ENCODE data around the gene SLC22A7.
"Not testable (repeated sequence)": the region's sequence is repeated elsewhere in the genome, so short reads cannot be mapped to it uniquely, and the experiment has no call there.

SLC22A7 gene

GRCh38 chr6:43328528-43328927 is 30.5 kb downstream of the SLC22A7 start:
- no peak overlapping the region for H3K9ac ChIP-seq (ENCODE audit: low read depth, low read length)

GRCh38 chr6:43331470-43331869 is 33.4 kb downstream of the SLC22A7 start:
- peaks cover 4% of the 10 kb centered on the region for H3K4me1 ChIP-seq (ENCODE audit: control insufficient read depth, insufficient read depth, low read length)
- no peak overlapping the region for H3K9ac ChIP-seq (ENCODE audit: low read depth, low read length)
- no peaks in the 10 kb centered on the region for H3K36me3 ChIP-seq (ENCODE audit: control insufficient read depth, insufficient read depth, low read length)
- H3K27me3 ChIP-seq (ENCODE audit: control insufficient read depth, insufficient read depth, low read length): no peaks in the 10 kb centered on the region
- H3K4me3 ChIP-seq (ENCODE audit: low read depth, low read length): no peak overlapping the region
- no peaks in the 10 kb centered on the region for H3K9me3 ChIP-seq (ENCODE audit: control insufficient read depth, insufficient read depth, low read length)
- H3K27ac ChIP-seq (ENCODE audit: low read depth, low read length): no peak overlapping the region

More at GRCh38 chr6:43328528-43328927, 30.5 kb downstream of the SLC22A7 start:
- Histone ChIP-seq H3K4me3 (ENCODE audit: low read depth, low read length) (no peak overlapping the region), H3K36me3 (ENCODE audit: control insufficient read depth, insufficient read depth, low read length) (no peaks in the 10 kb centered on the region), H3K4me1 (ENCODE audit: control insufficient read depth, insufficient read depth, low read length) (no peaks in the 10 kb centered on the region), H3K27me3 (ENCODE audit: control insufficient read depth, insufficient read depth, low read length) (no peaks in the 10 kb centered on the region), H3K9me3 (ENCODE audit: control insufficient read depth, insufficient read depth, low read length) (no peaks in the 10 kb centered on the region), H3K27ac (ENCODE audit: low read depth, low read length) (no peak overlapping the region)

DNA sequence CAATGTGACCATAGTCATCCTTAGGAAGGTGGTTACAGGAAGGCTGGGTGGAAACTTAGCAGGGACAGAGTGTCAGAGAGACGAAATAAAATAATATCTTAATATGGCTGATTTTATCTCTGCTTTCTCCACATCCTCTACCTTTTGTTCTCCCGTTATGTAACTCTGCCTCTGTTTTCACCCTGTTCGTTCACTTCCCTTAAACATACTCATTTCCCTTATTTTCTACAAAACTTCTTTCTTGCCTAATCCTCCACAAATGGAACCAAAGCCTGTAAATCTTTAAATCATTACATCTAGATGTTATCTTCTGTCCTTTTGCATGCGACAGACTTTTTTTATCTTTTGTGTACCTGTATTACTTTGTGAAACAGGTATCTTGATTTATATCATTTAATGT is 33.8 kb downstream of the SLC22A7 start:
- Histone ChIP-seq H3K36me3 (ENCODE audit: control insufficient read depth, insufficient read depth, low read length) (no peaks in the 10 kb centered on the region), H3K4me3 (ENCODE audit: low read depth, low read length) (no peak overlapping the region), H3K4me1 (ENCODE audit: control insufficient read depth, insufficient read depth, low read length) (peaks cover 6% of the 10 kb centered on the region), H3K27me3 (ENCODE audit: control insufficient read depth, insufficient read depth, low read length) (no peaks in the 10 kb centered on the region), H3K9me3 (ENCODE audit: control insufficient read depth, insufficient read depth, low read length) (no peaks in the 10 kb centered on the region), H3K9ac (ENCODE audit: low read depth, low read length) (no peak overlapping the region), H3K27ac (ENCODE audit: low read depth, low read length) (no peak overlapping the region)

GRCh38 chr6:43334466-43335095 is 36.5 kb downstream of the SLC22A7 start:
- Histone ChIP-seq H3K9ac (ENCODE audit: low read depth, low read length) (no peak overlapping the region), H3K27me3 (ENCODE audit: control insufficient read depth, insufficient read depth, low read length) (no peaks in the 10 kb centered on the region), H3K4me3 (ENCODE audit: low read depth, low read length) (no peak overlapping the region), H3K36me3 (ENCODE audit: control insufficient read depth, insufficient read depth, low read length) (peaks cover 18% of the 10 kb centered on the region), H3K9me3 (ENCODE audit: control insufficient read depth, insufficient read depth, low read length) (no peaks in the 10 kb centered on the region), H3K27ac (ENCODE audit: low read depth, low read length) (no peak overlapping the region), H3K4me1 (ENCODE audit: control insufficient read depth, insufficient read depth, low read length) (peaks cover 6% of the 10 kb centered on the region)

DNA sequence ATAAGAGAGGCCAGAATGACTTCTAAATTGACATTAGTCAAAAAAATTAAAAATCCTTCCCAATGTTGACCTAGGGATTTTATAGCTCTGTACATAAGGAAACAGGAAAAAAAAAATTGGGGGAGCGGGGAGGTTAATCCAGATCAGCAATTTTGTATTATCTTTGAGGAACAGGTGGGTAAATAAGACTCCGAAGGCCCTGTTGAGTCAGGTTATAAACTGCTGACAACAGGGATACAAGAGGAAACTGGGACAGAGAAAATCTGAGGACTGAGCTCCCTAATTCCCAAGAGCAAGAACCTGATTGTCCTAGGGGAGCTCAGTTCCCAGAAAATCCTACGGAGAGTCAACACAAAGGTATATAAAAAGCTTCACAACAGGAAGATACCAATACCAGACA is 37.4 kb downstream of the SLC22A7 start:
- H3K27me3 ChIP-seq (ENCODE audit: control insufficient read depth, insufficient read depth, low read length): no peaks in the 10 kb centered on the region
- no peaks in the 10 kb centered on the region for H3K9me3 ChIP-seq (ENCODE audit: control insufficient read depth, insufficient read depth, low read length)
- no peak overlapping the region for H3K9ac ChIP-seq (ENCODE audit: low read depth, low read length)
- H3K4me1 ChIP-seq (ENCODE audit: control insufficient read depth, insufficient read depth, low read length): peaks cover 6% of the 10 kb centered on the region
- H3K4me3 ChIP-seq (ENCODE audit: low read depth, low read length): no peak overlapping the region
- peaks cover 27% of the 10 kb centered on the region for H3K36me3 ChIP-seq (ENCODE audit: control insufficient read depth, insufficient read depth, low read length)
- H3K27ac ChIP-seq (ENCODE audit: low read depth, low read length): peak overlapping the region; percentile 33

GRCh38 chr6:43336382-43336781 is 38.3 kb downstream of the SLC22A7 start:
- no peak overlapping the region for H3K4me3 ChIP-seq (ENCODE audit: low read depth, low read length)
- no peak overlapping the region for H3K27ac ChIP-seq (ENCODE audit: low read depth, low read length)
- H3K9me3 ChIP-seq (ENCODE audit: control insufficient read depth, insufficient read depth, low read length): no peaks in the 10 kb centered on the region
- H3K4me1 ChIP-seq (ENCODE audit: control insufficient read depth, insufficient read depth, low read length): peaks cover 6% of the 10 kb centered on the region
- H3K36me3 ChIP-seq (ENCODE audit: control insufficient read depth, insufficient read depth, low read length): peaks cover 33% of the 10 kb centered on the region
- H3K9ac ChIP-seq (ENCODE audit: low read depth, low read length): no peak overlapping the region
- H3K27me3 ChIP-seq (ENCODE audit: control insufficient read depth, insufficient read depth, low read length): no peaks in the 10 kb centered on the region

GRCh38 chr6:43338243-43338642 is 40.2 kb downstream of the SLC22A7 start:
- Histone ChIP-seq H3K9ac (ENCODE audit: low read depth, low read length) (no peak overlapping the region), H3K36me3 (ENCODE audit: control insufficient read depth, insufficient read depth, low read length) (peaks cover 45% of the 10 kb centered on the region)

DNA sequence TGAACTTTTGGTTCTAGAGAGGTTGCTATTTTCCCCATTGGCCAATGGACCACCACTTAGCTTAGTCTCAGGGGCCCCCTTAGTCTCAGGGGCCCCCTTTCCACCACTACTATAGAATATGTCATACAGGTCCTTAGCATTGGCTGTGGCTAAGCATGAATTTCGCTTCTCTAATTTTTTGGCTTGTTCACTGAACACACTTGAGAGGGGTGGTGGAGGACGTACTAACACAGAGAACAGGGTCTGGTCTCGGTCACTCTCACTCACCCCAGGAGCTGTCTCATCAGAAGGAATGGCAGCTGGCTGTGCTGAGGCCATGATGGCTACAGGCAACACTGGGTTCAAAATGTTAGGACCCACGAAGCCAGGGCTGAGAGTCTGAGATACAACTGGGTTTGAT is 41.1 kb downstream of the SLC22A7 start:
- Histone ChIP-seq H3K4me3 (ENCODE audit: low read depth, low read length) (no peak overlapping the region), H3K36me3 (ENCODE audit: control insufficient read depth, insufficient read depth, low read length) (peaks cover 49% of the 10 kb centered on the region), H3K27me3 (ENCODE audit: control insufficient read depth, insufficient read depth, low read length) (no peaks in the 10 kb centered on the region), H3K9ac (ENCODE audit: low read depth, low read length) (no peak overlapping the region), H3K9me3 (ENCODE audit: control insufficient read depth, insufficient read depth, low read length) (no peaks in the 10 kb centered on the region), H3K27ac (ENCODE audit: low read depth, low read length) (no peak overlapping the region), H3K4me1 (ENCODE audit: control insufficient read depth, insufficient read depth, low read length) (peaks cover 6% of the 10 kb centered on the region)

More at GRCh38 chr6:43338243-43338642, 40.2 kb downstream of the SLC22A7 start:
- H3K27me3 ChIP-seq (ENCODE audit: control insufficient read depth, insufficient read depth, low read length): no peaks in the 10 kb centered on the region
- no peaks in the 10 kb centered on the region for H3K9me3 ChIP-seq (ENCODE audit: control insufficient read depth, insufficient read depth, low read length)
- no peak overlapping the region for H3K27ac ChIP-seq (ENCODE audit: low read depth, low read length)
- H3K4me1 ChIP-seq (ENCODE audit: control insufficient read depth, insufficient read depth, low read length): peaks cover 6% of the 10 kb centered on the region
- no peak overlapping the region for H3K4me3 ChIP-seq (ENCODE audit: low read depth, low read length)

DNA sequence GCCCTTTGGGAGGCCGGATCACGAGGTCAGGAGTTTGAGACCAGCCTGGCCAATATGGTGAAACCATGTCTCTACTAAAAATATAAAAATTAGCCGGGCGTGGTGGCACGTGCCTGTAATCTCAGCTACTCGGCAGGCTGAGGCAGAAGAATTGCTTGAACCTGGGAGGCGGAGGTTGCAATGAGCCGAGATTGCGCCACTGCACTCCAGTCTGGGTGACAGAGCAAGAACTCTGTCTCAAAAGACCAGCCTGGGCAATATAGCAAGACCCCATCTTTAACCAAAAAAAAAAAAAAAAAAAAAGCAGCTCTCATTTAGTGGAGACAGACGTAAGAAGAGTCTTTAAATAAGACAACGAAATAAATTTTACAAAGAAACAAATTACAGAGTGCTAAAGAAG is 48.2 kb downstream of the SLC22A7 start:
- H3K4me3 ChIP-seq (ENCODE audit: low read depth, low read length); H3K27me3 ChIP-seq (ENCODE audit: control insufficient read depth, insufficient read depth, low read length); H3K27ac ChIP-seq (ENCODE audit: low read depth, low read length); H3K9ac ChIP-seq (ENCODE audit: low read depth, low read length); H3K9me3 ChIP-seq (ENCODE audit: control insufficient read depth, insufficient read depth, low read length); H3K4me1 ChIP-seq (ENCODE audit: control insufficient read depth, insufficient read depth, low read length): not testable (repeated sequence)
- H3K36me3 ChIP-seq (ENCODE audit: control insufficient read depth, insufficient read depth, low read length): peaks cover 50% of the 10 kb centered on the region

DNA sequence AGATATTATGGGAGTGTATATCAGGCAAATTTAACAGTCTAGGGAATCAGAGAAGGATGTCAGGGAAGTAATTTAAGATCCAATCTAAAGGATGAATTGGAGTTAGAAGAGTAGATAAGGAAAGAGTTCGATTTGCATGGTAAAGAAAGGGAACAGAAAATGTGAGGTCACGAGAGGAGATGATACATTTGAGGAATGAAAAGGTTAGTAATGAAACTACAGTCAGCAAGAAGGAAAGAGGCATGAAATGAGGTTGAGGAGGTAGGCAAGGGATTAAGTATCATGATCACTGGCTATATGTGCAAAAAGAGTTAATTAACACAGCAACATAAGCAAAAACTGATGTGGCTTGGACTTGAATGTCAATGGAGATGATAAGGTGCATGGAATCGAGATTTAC is 49.0 kb downstream of the SLC22A7 start:
- H3K9ac ChIP-seq (ENCODE audit: low read depth, low read length): no peak overlapping the region
- no peaks in the 10 kb centered on the region for H3K4me1 ChIP-seq (ENCODE audit: control insufficient read depth, insufficient read depth, low read length)
- H3K4me3 ChIP-seq (ENCODE audit: low read depth, low read length): no peak overlapping the region
- H3K27ac ChIP-seq (ENCODE audit: low read depth, low read length): no peak overlapping the region
- H3K9me3 ChIP-seq (ENCODE audit: control insufficient read depth, insufficient read depth, low read length): no peaks in the 10 kb centered on the region
- H3K36me3 ChIP-seq (ENCODE audit: control insufficient read depth, insufficient read depth, low read length): peaks cover 44% of the 10 kb centered on the region
- no peaks in the 10 kb centered on the region for H3K27me3 ChIP-seq (ENCODE audit: control insufficient read depth, insufficient read depth, low read length)

- Histone ChIP-seq H3K4me1 (ENCODE audit: control insufficient read depth, insufficient read depth, low read length) (no peaks in the 10 kb centered on the region), H3K4me3 (ENCODE audit: low read depth, low read length) (no peak overlapping the region), H3K27ac (ENCODE audit: low read depth, low read length) (no peak overlapping the region), H3K27me3 (ENCODE audit: control insufficient read depth, insufficient read depth, low read length) (no peaks in the 10 kb centered on the region), H3K9me3 (ENCODE audit: control insufficient read depth, insufficient read depth, low read length) (no peaks in the 10 kb centered on the region), H3K9ac (ENCODE audit: low read depth, low read length) (no peak overlapping the region), H3K36me3 (ENCODE audit: control insufficient read depth, insufficient read depth, low read length) (peaks cover 40% of the 10 kb centered on the region)
These were observed 49.4 kb downstream of the SLC22A7 start for GRCh38 chr6:43347444-43347843.
